Measurements from ENCODE around the gene MTMR6.

DNA sequence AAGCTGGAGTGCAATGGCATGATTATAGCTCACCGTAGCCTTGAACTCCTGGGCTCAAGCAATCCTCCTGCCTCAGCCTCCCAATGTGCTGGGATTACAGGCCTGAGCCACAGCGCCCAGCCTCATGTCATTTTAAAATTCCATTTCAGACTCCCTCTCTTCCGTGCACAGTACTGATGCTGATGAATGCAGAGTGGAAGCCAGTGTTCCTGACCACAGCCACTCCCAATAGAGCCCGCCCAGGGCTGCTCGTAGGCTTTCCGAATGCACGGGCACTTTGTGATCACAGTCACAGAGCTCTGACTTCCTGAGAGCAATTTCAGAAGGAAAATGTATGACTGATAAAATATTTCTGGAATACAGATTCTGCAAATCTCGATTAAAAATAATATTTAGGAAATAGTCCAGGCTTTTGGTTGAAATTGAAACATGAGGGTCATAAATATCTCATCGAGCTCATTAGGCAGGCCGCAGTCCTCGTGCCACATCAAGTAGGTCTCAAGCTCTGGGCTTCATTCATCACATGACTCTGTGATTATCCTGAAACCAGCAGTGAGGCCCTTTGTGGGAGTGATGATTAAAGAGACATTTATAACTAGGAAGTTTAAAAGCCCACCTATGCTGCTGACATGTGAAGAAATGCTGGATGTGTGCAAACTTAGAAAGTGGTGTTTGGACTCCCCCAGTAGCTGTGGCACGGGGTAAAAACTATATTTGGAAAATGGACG, 76.3 kb downstream of the MTMR6 start:
- TF ChIP-seq, protein P1, sequence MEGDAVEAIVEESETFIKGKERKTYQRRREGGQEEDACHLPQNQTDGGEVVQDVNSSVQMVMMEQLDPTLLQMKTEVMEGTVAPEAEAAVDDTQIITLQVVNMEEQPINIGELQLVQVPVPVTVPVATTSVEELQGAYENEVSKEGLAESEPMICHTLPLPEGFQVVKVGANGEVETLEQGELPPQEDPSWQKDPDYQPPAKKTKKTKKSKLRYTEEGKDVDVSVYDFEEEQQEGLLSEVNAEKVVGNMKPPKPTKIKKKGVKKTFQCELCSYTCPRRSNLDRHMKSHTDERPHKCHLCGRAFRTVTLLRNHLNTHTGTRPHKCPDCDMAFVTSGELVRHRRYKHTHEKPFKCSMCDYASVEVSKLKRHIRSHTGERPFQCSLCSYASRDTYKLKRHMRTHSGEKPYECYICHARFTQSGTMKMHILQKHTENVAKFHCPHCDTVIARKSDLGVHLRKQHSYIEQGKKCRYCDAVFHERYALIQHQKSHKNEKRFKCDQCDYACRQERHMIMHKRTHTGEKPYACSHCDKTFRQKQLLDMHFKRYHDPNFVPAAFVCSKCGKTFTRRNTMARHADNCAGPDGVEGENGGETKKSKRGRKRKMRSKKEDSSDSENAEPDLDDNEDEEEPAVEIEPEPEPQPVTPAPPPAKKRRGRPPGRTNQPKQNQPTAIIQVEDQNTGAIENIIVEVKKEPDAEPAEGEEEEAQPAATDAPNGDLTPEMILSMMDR (conservative IDR thresholded peaks at IDR 0.05; ENCODE audit: low read length) = no peak
- no peak for TF ChIP-seq EZH2phosphoT487 (IDR thresholded peaks at IDR 0.05; ENCODE audit: borderline replicate concordance, low read depth, low read length)
